Globus pallidus (tissue), 1 donor: Measurements from ENCODE around the gene NPHS1.
"Not testable (repeated sequence)": the region's sequence is repeated elsewhere in the genome, so short reads cannot be mapped to it uniquely, and the experiment has no call there.

Source experiments
- DNase-seq: peaks from one replicate; pipeline ENCODE4 v3.0.0-alpha.2; 2015; ENCODE audit warnings: low spot score

NPHS1 gene

GRCh38 chr19:35851213-35852028, 883 bp downstream of the NPHS1 start:
- DNase-seq = no peak

- no peak for DNase-seq
These were observed 3.3 kb downstream of the NPHS1 start for GRCh38 chr19:35848919-35849505.

GRCh38 chr19:35848486-35848885, 3.8 kb downstream of the NPHS1 start:
- DNase-seq = no peak

- no peak for DNase-seq
These were observed 4.4 kb downstream of the NPHS1 start for GRCh38 chr19:35847911-35848310.

GRCh38 chr19:35846038-35846668, 6.2 kb downstream of the NPHS1 start:
- DNase-seq = no peak

- no peak for DNase-seq
These were observed 6.9 kb downstream of the NPHS1 start for GRCh38 chr19:35845215-35846037.

- no peak for DNase-seq
These were observed 7.7 kb downstream of the NPHS1 start for GRCh38 chr19:35844482-35845214.

- DNase-seq = no peak
These were observed 8.4 kb downstream of the NPHS1 start for GRCh38 chr19:35843676-35844481.

- DNase-seq = no peak
These were observed 9.5 kb downstream of the NPHS1 start for GRCh38 chr19:35842666-35843272.

GRCh38 chr19:35841961-35842595, 10.2 kb downstream of the NPHS1 start:
- no peak for DNase-seq

GRCh38 chr19:35836096-35836495, 16.2 kb downstream of the NPHS1 start:
- not testable (repeated sequence) for DNase-seq

GRCh38 chr19:35833972-35834371, 18.3 kb downstream of the NPHS1 start:
- no peak for DNase-seq

GRCh38 chr19:35832054-35832453, 20.2 kb downstream of the NPHS1 start:
- no peak for DNase-seq

GRCh38 chr19:35830986-35831385, 21.3 kb downstream of the NPHS1 start:
- DNase-seq = no peak

GRCh38 chr19:35828692-35829301, 23.5 kb downstream of the NPHS1 start:
- DNase-seq = peak; percentile 54

GRCh38 chr19:35824150-35824549, 28.2 kb downstream of the NPHS1 start:
- DNase-seq = no peak

- no peak for DNase-seq
These were observed 29.7 kb downstream of the NPHS1 start for GRCh38 chr19:35822579-35822978.

GRCh38 chr19:35818445-35818844, 33.9 kb downstream of the NPHS1 start:
- no peak for DNase-seq

GRCh38 chr19:35816846-35817245, 35.5 kb downstream of the NPHS1 start:
- no peak for DNase-seq
